ENCODE data around the gene ADI1.

Gene ADI1

DNA sequence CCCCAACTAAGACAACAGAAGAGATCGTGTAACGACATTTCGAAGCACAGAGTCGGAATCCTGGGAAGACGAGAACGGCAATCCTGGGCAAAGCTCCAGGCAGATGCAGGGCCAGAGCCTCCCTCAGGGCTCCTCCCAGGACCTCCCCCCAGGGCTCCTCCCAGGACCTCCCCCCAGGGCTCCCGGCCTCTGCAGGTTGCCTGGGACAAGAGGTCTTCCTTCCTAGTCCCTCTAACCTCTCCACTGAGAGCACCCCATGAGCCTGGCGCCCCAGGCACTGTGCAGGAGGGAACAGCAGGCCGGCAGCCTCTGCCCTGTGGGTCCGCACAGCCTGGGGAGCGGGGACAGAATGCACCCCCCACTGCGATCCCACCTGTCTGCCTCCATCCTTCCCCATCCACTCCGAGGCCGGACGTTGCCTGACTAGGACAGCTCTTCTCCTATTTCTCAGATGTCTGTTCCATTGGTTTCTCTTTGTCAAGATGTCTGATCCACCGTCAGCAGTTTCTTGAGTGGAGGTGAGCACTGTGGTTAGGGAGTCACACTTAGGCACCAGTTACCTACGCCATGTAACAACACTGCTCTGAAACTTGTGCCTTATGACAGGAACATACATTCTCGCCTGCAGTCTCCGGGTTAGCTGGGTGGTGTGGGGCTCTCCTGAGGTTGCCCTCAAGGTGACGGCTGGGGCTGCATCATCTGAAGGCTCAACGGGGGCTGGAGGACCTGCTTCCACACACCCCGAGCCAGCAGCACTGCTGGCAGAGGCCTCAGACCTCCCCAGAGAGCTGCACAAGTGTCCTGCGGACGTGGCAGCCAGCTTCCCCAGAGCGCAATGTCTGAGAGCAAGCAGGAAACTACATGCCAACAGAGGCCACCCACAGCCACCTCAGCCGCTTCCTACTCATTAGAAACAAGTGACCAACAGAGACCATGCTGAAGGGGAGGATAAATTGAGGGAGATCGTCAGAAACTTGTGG lies 28.9 kb downstream of the ADI1 start:
- TF ChIP-seq, protein P1, sequence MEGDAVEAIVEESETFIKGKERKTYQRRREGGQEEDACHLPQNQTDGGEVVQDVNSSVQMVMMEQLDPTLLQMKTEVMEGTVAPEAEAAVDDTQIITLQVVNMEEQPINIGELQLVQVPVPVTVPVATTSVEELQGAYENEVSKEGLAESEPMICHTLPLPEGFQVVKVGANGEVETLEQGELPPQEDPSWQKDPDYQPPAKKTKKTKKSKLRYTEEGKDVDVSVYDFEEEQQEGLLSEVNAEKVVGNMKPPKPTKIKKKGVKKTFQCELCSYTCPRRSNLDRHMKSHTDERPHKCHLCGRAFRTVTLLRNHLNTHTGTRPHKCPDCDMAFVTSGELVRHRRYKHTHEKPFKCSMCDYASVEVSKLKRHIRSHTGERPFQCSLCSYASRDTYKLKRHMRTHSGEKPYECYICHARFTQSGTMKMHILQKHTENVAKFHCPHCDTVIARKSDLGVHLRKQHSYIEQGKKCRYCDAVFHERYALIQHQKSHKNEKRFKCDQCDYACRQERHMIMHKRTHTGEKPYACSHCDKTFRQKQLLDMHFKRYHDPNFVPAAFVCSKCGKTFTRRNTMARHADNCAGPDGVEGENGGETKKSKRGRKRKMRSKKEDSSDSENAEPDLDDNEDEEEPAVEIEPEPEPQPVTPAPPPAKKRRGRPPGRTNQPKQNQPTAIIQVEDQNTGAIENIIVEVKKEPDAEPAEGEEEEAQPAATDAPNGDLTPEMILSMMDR (IDR thresholded peaks at IDR 0.05; ENCODE audit: low read depth, low read length), result no peak
- no peak for TF ChIP-seq EZH2phosphoT487 (IDR thresholded peaks at IDR 0.05; ENCODE audit: low read depth)
- H3K36me3 ChIP-seq (replicated peaks; ENCODE audit: low read depth, low read length), result peaks cover 17% of the 10 kb centered on the region
- no peak overlapping the region for H2AFZ ChIP-seq (ENCODE audit: low read depth, low read length)
- no peaks in the 10 kb centered on the region for H3K4me1 ChIP-seq (ENCODE audit: low read length)
- no peaks in the 10 kb centered on the region for H3K27me3 ChIP-seq (ENCODE audit: low read depth, low read length)
- no peak overlapping the region for H3K9ac ChIP-seq (ENCODE audit: low read length)
- no peaks in the 10 kb centered on the region for H4K20me1 ChIP-seq (ENCODE audit: insufficient read depth, low read length)
- no peak overlapping the region for H3K4me3 ChIP-seq (ENCODE audit: low read length)
- H3K4me2 ChIP-seq (ENCODE audit: low read length), result no peak overlapping the region
- no peaks in the 10 kb centered on the region for H3K9me3 ChIP-seq (ENCODE audit: insufficient read depth, low read length)
- H3K27ac ChIP-seq (ENCODE audit: low read length), result no peak overlapping the region
- H3K79me2 ChIP-seq (ENCODE audit: low read length), result no peaks in the 10 kb centered on the region

GRCh38 chr2:3489764-3490115 lies 29.6 kb downstream of the ADI1 start:
- H3K36me3 ChIP-seq (replicated peaks; ENCODE audit: low read depth, low read length), result peaks cover 11% of the 10 kb centered on the region

GRCh38 chr2:3488855-3489763 lies 30.2 kb downstream of the ADI1 start:
- Histone ChIP-seq H3K79me2 (ENCODE audit: low read length) (no peaks in the 10 kb centered on the region), H3K4me1 (ENCODE audit: low read length) (no peaks in the 10 kb centered on the region), H3K36me3 (replicated peaks; ENCODE audit: low read depth, low read length) (peaks cover 11% of the 10 kb centered on the region), H3K27me3 (ENCODE audit: low read depth, low read length) (no peaks in the 10 kb centered on the region), H4K20me1 (ENCODE audit: insufficient read depth, low read length) (no peaks in the 10 kb centered on the region), H3K4me2 (ENCODE audit: low read length) (no peak overlapping the region), H3K9me3 (ENCODE audit: insufficient read depth, low read length) (no peaks in the 10 kb centered on the region), H3K9ac (ENCODE audit: low read length) (no peak overlapping the region), H3K27ac (ENCODE audit: low read length) (no peak overlapping the region), H2AFZ (ENCODE audit: low read depth, low read length) (no peak overlapping the region), H3K4me3 (ENCODE audit: low read length) (no peak overlapping the region)
- TF ChIP-seq, protein P1 (IDR thresholded peaks at IDR 0.05; ENCODE audit: low read depth, low read length), result no peak
- TF ChIP-seq EZH2phosphoT487 (IDR thresholded peaks at IDR 0.05; ENCODE audit: low read depth), result no peak

More at GRCh38 chr2:3489764-3490115, 29.6 kb downstream of the ADI1 start:
- Histone ChIP-seq H3K9me3 (ENCODE audit: insufficient read depth, low read length) (no peaks in the 10 kb centered on the region), H3K27me3 (ENCODE audit: low read depth, low read length) (no peaks in the 10 kb centered on the region), H4K20me1 (ENCODE audit: insufficient read depth, low read length) (no peaks in the 10 kb centered on the region), H3K4me2 (ENCODE audit: low read length) (no peak overlapping the region), H3K4me3 (ENCODE audit: low read length) (no peak overlapping the region), H3K4me1 (ENCODE audit: low read length) (no peaks in the 10 kb centered on the region), H3K79me2 (ENCODE audit: low read length) (no peaks in the 10 kb centered on the region), H3K27ac (ENCODE audit: low read length) (no peak overlapping the region), H3K9ac (ENCODE audit: low read length) (no peak overlapping the region), H2AFZ (ENCODE audit: low read depth, low read length) (no peak overlapping the region)
- TF ChIP-seq, protein P1 (IDR thresholded peaks at IDR 0.05; ENCODE audit: low read depth, low read length), result no peak
- TF ChIP-seq EZH2phosphoT487 (IDR thresholded peaks at IDR 0.05; ENCODE audit: low read depth), result no peak

GRCh38 chr2:3488061-3488531 lies 31.2 kb downstream of the ADI1 start:
- Histone ChIP-seq H3K36me3 (replicated peaks; ENCODE audit: low read depth, low read length) (peaks cover 11% of the 10 kb centered on the region), H3K27ac (ENCODE audit: low read length) (no peak overlapping the region), H2AFZ (ENCODE audit: low read depth, low read length) (no peak overlapping the region), H3K4me2 (ENCODE audit: low read length) (no peak overlapping the region), H3K9me3 (ENCODE audit: insufficient read depth, low read length) (no peaks in the 10 kb centered on the region), H4K20me1 (ENCODE audit: insufficient read depth, low read length) (no peaks in the 10 kb centered on the region), H3K79me2 (ENCODE audit: low read length) (no peaks in the 10 kb centered on the region), H3K4me3 (ENCODE audit: low read length) (no peak overlapping the region), H3K4me1 (ENCODE audit: low read length) (no peaks in the 10 kb centered on the region), H3K9ac (ENCODE audit: low read length) (no peak overlapping the region), H3K27me3 (ENCODE audit: low read depth, low read length) (no peaks in the 10 kb centered on the region)
- TF ChIP-seq, protein P1 (IDR thresholded peaks at IDR 0.05; ENCODE audit: low read depth, low read length), result no peak
- no peak for TF ChIP-seq EZH2phosphoT487 (IDR thresholded peaks at IDR 0.05; ENCODE audit: low read depth)
